GDM1 (cell line): ENCODE measurements around the gene LRRN4.

ENCODE experiments used
- DNase-seq: peaks from one replicate; lab custom pipeline; 2025; lab: John Stamatoyannopoulos, UW

LRRN4 gene

GRCh38 chr20:6030453-6031080, 23.3 kb downstream of the LRRN4 start:
- no peak for DNase-seq

GRCh38 chr20:6029538-6029937, 24.3 kb downstream of the LRRN4 start:
- no peak for DNase-seq

GRCh38 chr20:6028818-6029217, 25.0 kb downstream of the LRRN4 start:
- no peak for DNase-seq

GRCh38 chr20:6026051-6026450, 27.8 kb downstream of the LRRN4 start:
- DNase-seq: no peak

- no peak for DNase-seq
Observed at GRCh38 chr20:6024768-6025167, 29.1 kb downstream of the LRRN4 start.

GRCh38 chr20:6017880-6018279, 36.0 kb downstream of the LRRN4 start:
- DNase-seq: no peak

- no peak for DNase-seq
Observed at GRCh38 chr20:6017467-6017866, 36.4 kb downstream of the LRRN4 start.

- no peak for DNase-seq
Observed at GRCh38 chr20:6014957-6015356, 38.9 kb downstream of the LRRN4 start.

- DNase-seq: no peak
Observed at GRCh38 chr20:6014017-6014416, 39.8 kb downstream of the LRRN4 start.

GRCh38 chr20:6012179-6012578, 41.7 kb downstream of the LRRN4 start:
- no peak for DNase-seq

GRCh38 chr20:6008254-6008653, 45.6 kb downstream of the LRRN4 start:
- DNase-seq: peak; percentile 8

GRCh38 chr20:6007529-6008103, 46.2 kb downstream of the LRRN4 start:
- no peak for DNase-seq

- no peak for DNase-seq
Observed at GRCh38 chr20:6007094-6007528, 46.7 kb downstream of the LRRN4 start.

- no peak for DNase-seq
Observed at GRCh38 chr20:6006603-6006949, 47.3 kb downstream of the LRRN4 start.

GRCh38 chr20:6000871-6001270, 53.0 kb downstream of the LRRN4 start:
- no peak for DNase-seq

- no peak for DNase-seq
Observed at GRCh38 chr20:5999783-6000182, 54.1 kb downstream of the LRRN4 start.

GRCh38 chr20:5996765-5997164, 57.1 kb downstream of the LRRN4 start:
- no peak for DNase-seq

- DNase-seq: no peak
Observed at GRCh38 chr20:5991623-5992441, 62.0 kb downstream of the LRRN4 start.

GRCh38 chr20:5990946-5991345, 62.9 kb downstream of the LRRN4 start:
- no peak for DNase-seq
